NB4 (cell line): Measurements from ENCODE around the gene NALCN.

Source experiments
- DNase-seq: peaks from one replicate; pipeline ENCODE4 v3.0.0; 2010; ENCODE audit warnings: low read depth
- H3K4me3 ChIP-seq: one replicate; pipeline ENCODE4 v1.5.1; 2011; ENCODE audit warnings: mild to moderate bottlenecking, low read depth, low read length, moderate library complexity
- MYC ChIP-seq: IDR thresholded peaks from 2 replicates; pipeline ENCODE4 v1.6.1; 2011; ENCODE audit warnings: low read depth, low read length
- POLR2A ChIP-seq: IDR thresholded peaks from 2 replicates; pipeline ENCODE4 v1.6.1; 2011; ENCODE audit warnings: mild to moderate bottlenecking; ENCODE audit not compliant: insufficient read length; ENCODE audit errors: extremely low read depth
- TF ChIP-seq, protein P1 (sequence below): IDR thresholded peaks from one replicate; pipeline ENCODE4 v1.5.1; 2012; ENCODE audit warnings: low read depth, low read length
- TF ChIP-seq, protein P2 (sequence below): IDR thresholded peaks from 2 replicates; pipeline ENCODE4 v1.6.1; 2011; ENCODE audit warnings: low read depth, low read length

NALCN gene

DNA sequence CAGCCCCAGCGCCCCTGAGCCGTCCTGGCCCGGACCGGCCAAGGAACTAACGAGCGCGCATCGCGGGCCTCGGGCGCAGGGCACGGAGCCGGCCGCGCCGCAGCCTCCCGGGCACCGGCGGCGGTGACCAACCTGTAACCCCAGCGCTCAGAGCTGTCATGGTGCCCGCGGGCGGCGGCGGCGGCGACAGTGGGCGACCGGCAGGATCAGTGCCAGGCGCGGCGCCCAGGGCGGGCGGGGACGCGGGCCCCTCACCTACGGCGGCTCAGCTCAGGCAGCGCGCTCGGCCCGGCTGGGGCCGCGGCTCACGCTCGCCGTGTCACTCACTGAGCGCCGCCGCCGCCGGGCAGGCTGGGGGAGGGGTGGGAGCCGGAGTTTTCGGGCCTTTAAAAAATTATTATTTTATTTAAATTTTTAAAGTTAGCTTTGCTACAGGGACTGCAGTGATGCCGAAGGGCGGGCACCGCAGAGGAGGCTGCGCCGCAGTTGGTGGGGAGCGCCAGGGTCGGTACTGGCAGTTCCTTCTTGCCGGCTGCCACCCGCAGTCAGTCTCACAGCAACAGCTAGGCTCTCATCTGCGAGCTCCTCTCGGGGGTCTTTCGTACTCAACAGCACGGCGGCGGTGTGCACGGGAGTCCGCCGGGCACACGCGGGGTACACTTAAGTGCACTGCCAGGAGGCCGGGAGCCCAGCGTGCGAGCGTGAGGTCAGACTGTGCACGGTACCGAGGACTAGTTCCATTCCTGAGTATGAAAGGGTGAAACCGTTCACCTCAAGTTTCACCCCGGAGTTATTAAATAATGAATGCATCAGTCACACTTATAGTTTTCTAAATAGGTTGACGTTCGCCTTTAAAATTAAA lies at the start of gene NALCN:
Gene NALCN (minus strand): TSS at position 328 of the 862 bp plus-strand sequence. CDS start 17,382 bp downstream, outside the sequence.
- H3K4me3 ChIP-seq = no peak within 1 kb of the TSS
- TF ChIP-seq, protein P1, sequence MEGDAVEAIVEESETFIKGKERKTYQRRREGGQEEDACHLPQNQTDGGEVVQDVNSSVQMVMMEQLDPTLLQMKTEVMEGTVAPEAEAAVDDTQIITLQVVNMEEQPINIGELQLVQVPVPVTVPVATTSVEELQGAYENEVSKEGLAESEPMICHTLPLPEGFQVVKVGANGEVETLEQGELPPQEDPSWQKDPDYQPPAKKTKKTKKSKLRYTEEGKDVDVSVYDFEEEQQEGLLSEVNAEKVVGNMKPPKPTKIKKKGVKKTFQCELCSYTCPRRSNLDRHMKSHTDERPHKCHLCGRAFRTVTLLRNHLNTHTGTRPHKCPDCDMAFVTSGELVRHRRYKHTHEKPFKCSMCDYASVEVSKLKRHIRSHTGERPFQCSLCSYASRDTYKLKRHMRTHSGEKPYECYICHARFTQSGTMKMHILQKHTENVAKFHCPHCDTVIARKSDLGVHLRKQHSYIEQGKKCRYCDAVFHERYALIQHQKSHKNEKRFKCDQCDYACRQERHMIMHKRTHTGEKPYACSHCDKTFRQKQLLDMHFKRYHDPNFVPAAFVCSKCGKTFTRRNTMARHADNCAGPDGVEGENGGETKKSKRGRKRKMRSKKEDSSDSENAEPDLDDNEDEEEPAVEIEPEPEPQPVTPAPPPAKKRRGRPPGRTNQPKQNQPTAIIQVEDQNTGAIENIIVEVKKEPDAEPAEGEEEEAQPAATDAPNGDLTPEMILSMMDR = no peak
- TF ChIP-seq, protein P2, sequence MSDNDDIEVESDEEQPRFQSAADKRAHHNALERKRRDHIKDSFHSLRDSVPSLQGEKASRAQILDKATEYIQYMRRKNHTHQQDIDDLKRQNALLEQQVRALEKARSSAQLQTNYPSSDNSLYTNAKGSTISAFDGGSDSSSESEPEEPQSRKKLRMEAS = no peak
- TF ChIP-seq MYC = no peak
- no peak for TF ChIP-seq POLR2A
- DNase-seq = no peak

DNA sequence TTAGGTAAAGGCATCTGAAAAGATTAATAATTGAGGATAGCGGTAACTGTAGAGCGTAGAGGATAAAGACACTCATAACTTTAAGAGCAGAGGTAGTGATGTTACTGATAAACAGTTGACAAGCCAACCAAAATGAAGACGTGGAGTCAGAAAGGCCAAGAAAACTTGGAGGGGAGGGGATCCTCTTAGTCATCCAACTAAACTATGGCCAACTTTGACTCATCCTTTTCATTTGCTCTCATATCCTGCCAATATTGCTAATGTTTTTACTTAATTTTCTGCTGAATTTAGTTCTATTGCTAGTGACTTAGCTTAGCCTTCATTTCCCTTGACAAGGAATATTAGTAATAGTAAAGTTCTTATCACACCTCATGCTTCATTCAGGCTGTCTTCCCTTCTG lies 49.6 kb upstream of the NALCN start:
- no peak for DNase-seq
- TF ChIP-seq POLR2A (no peak), MYC (no peak)
- TF ChIP-seq, protein P1 = no peak
- TF ChIP-seq, protein P2 = no peak
- H3K4me3 ChIP-seq = no peak overlapping the region

DNA sequence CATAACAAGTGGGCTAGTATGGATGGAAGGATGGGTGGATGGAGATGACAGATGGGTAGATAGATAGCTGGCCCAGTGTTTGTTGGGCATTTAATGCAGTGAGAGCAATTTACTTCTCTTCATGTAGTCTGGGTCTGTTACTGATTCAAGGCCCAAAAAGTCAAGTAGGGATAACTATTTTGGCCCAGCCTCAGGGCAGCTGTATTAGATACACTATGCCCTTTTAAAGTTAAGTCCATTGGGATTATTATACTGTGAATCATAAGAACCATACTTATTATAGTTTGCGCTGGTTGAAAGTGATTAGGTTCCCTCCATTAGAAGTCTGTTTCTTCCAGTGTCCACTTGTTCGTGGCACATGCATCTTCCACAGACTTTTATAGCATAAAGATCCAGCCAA lies 40.9 kb upstream of the NALCN start:
- no peak for DNase-seq
- no peak overlapping the region for H3K4me3 ChIP-seq
- TF ChIP-seq, protein P1 = no peak
- TF ChIP-seq MYC (no peak), POLR2A (no peak)
- TF ChIP-seq, protein P2 = no peak

DNA sequence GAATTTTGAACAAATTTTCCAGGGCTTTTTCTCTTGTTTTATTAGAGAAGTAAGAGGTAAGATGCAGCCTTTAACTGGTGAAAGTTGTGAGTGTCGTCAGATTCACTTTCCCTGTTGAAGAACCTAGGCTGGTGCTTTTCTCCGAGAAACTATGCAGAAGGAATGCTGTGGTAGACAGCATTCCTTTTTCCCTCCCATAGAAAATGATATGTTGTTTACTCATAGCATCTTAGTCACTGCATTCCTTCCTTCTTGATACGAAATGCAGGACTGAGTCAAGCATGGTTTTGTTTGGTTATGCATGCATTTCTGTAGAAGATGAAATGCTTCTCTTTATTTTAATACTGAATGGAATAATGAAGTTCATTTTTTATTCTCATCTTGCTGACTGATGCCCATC lies 39.6 kb upstream of the NALCN start:
- H3K4me3 ChIP-seq = no peak overlapping the region
- no peak for DNase-seq
- TF ChIP-seq, protein P1 = no peak
- TF ChIP-seq, protein P2 = no peak
- TF ChIP-seq POLR2A (no peak), MYC (no peak)

DNA sequence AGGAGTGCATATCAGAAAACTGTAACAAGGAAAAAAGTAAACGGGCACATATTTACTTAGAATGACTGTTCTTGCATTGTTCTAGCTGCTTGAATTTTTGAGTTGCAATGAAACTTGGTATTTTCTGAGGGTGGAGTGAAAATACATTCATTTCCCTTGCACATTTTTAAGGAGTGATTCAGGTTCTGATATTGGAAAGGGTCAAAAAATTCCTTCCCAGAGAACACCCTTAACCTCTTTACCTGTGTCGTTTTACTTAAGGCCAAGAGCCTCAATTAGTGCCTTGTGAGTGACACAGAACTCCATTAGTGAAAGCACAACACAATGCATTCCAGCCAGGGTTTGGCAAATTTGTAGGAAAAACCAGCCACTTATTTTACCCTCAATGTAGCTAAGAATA lies 38.5 kb upstream of the NALCN start:
- DNase-seq = no peak
- TF ChIP-seq, protein P1 = no peak
- no peak for TF ChIP-seq MYC
- no peak for TF ChIP-seq POLR2A
- TF ChIP-seq, protein P2 = no peak

More for the DNA sequence above, 38.5 kb upstream of the NALCN start:
- no peak overlapping the region for H3K4me3 ChIP-seq
